COLO668 (cell line): ENCODE measurements around the gene SPATA13.
"Not testable (repeated sequence)": the region's sequence is repeated elsewhere in the genome, so short reads cannot be mapped to it uniquely, and the experiment has no call there.

Experiments used
- DNase-seq: peaks from one replicate; lab custom pipeline; 2025; ENCODE audit not compliant: unreplicated experiment; lab: John Stamatoyannopoulos, UW

The SPATA13 gene

GRCh38 chr13:24160458-24161009 is at the start of gene SPATA13:
Gene SPATA13, plus strand, starts transcription at chr13:24160720. Its CDS starts 62,210 bp downstream, at chr13:24222930.
- DNase-seq = peak; percentile 99

- DNase-seq = no peak
Observed at GRCh38 chr13:24112791-24113190, 47.7 kb upstream of the SPATA13 start.

DNA sequence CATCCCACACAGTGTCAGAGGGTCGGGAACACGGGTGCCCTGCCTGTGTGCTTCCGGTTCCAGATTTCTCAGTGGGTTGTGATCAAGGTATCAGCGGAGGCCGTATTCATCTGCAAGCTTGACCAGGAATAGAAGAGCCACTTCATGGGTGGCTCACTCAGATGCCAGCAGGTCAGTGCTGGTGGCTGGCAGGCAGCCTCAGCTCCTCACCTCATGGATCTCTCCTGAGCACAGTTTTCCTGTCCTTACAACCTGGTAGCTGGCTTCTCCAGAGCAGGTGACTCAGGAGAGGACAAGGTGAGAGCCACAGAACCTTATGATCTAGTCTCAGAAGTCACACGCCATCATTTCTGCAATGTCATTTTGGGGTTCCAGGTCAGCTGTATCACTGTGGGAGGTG is 44.8 kb upstream of the SPATA13 start:
- DNase-seq = no peak

DNA sequence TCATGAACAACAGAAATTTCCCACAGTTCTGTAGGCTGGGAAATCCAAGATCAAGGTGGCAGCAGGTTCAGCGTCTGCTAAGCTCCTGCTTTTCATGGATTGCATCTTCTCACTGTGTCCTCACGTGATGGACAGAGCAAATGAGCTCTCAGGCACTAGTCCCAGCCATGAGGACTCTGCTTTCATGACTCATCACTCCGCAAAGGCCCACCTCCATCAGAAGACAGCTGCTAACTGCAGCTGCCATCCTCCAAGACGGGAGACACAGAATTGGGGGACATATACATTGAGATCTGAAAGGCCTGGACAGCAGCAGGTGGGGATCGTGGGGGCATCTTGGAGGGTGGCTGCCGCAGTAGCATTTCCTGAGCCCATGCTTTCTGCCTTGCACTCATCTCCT is 44.4 kb upstream of the SPATA13 start:
- no peak for DNase-seq

- DNase-seq = no peak
Observed at GRCh38 chr13:24118576-24118975, 41.9 kb upstream of the SPATA13 start.

- no peak for DNase-seq
Observed at GRCh38 chr13:24119626-24120508, 40.7 kb upstream of the SPATA13 start.

DNA sequence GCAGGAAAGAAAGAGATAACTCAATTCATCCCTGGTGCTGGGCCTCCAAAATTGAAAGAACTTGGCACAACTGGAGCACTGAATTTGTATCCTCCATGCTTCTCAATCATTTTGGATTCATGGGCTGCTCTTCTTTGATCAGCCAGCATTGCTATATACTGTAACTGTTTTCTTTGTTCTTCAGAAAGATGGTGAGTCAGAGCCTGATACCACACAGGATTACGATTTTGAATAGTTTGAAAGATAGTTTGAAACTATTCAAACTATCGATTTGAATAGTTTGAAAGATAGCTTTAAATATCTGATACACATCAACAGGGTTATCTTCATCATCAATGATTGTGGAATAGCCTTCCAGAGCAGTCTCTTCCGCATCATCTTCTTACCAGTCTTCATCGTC is 38.5 kb upstream of the SPATA13 start:
- not testable (repeated sequence) for DNase-seq

GRCh38 chr13:24122569-24122968 is 38.0 kb upstream of the SPATA13 start:
- DNase-seq = no peak

DNA sequence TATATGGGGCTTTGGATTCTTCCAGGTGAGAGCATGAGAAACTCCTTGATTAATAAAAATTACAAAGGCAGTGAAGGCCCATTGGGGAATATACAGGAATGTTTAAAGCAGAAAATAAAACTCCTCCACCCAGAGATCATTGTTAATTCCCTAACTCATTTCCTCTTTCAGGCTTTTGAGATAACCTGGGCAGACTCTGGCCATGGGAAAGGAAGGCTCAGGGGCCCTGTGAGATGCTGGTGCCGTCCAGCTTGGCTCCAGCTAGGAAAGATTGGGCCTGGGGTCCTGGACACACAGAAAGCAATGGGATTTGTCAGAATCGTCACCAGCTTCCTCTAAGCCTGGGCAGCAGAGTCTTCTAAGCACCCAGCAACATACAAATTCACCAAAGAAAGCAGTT is 36.8 kb upstream of the SPATA13 start:
- no peak for DNase-seq

- no peak for DNase-seq
Observed at GRCh38 chr13:24124789-24125476, 35.6 kb upstream of the SPATA13 start.

DNA sequence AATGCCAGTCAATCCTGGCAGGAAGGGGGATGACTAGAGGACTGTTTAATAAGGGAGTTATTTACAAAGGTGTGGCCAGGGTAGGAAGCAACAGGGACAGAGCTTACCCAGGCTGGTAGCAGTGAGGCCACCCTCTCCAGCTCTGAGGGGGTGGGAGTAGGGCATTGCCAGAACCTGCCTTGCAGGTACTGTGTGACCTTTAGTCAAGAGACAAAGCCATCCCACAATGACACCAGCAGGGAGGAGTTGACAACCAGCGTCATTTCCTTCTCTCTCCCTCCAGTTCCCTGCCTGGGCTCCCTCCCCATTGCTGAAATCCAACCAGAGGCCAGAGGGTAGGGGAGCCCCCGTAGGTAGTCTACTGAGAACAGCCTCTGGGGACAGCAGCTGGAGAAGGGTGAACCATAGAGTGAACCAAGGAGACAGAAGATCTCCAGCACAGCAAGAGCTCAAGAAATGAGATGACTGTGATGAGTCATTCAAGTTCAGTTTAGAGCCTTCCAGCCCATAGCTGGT is 33.3 kb upstream of the SPATA13 start:
- DNase-seq = peak; percentile 53

DNA sequence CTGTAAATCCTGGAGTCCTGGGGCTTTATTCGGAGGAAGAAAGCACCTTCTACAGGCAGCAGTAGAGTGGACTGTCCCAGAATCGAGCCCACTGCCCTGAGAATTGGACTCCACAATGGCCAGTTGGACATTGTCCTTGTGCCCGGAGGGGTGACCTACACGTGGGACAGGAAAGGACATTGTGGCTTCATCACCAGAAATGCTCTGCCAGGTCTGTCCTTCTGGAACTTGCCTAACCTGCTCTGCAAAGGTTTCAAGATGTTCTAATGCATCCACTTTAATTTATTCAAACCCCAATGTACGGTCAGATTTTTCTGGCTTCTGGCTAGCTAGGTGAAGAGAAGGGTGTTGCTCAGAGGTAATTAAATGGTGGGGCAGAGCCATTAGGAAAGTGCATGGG is 32.4 kb upstream of the SPATA13 start:
- DNase-seq = no peak

DNA sequence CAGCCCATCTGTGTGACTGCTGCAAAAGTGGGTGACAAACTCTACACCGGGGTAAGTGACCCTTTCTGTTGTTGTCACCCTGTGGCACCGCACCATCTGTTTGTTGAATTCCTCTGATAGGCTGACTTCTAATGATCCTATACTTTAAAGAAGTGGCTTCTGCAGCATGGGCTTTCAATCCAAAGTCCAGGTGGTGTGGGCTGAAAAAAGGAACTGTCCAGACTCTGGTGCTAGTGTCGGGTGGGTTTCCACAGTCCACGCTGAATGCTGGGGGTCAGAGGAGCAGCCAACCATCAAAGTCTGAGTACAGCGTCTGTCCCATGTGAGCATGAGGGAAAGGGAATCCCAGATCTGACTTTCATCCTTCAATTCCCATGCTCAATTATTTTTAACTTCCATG is 31.6 kb upstream of the SPATA13 start:
- no peak for DNase-seq

DNA sequence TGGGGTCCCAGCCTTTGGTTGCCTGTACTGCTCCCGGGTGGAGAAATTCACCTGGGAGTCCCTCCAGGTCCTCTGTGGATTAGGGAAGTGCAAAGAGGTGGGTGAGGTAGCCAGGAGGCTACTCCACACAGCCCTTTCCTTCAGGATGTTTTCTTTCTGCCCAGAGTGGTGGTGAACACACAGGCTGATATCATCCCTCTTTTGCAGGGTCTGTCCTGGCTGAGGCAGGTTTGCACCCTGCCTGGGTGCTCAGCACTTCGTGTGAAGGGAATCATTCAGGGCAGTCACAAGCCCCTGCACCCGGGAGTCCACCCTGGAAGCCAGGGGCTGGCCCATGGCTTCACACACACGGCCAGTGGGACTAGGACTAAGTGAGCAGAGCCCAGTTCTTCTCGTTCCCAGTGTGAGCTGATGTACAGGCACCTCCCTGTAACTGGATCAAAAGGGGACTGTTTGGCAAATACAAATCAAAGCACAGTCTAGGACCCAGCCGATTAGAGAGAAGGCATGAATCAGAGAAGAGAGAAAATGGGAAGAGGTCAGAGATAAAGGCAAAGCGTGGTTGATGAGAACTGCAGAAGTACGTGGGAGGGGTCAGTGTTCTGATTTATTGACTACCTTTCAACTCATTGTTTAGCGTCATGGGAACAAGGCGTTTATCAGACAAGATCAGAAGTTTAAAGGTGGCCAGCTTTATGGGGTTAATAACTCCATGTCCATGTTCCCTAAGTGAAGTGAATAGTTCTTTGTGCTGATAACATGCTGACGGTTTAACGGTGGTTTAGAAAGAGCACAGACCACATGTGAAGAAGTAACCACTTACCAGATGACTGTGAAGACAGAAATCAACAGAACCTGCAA is 30.4 kb upstream of the SPATA13 start:
- no peak for DNase-seq

DNA sequence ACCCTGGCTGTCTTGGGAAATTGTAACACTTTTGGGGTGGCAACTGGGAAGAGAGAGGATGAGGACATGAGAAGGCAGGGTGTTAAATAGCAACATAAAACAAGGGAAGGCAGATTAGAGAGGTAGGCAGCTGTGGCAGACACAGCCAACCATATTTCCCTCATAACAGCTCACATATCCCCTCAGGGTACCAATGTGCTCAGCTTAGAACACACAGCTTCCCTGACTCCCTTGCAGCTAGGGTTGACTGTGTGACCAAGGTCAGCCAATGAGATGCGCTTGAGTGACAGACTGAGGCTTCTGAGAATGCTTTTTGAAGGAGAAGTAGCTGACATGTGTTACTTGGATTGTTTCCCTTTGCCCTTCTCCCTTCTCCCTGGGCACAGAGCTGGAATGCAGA is 28.8 kb upstream of the SPATA13 start:
- DNase-seq = no peak

- peak; percentile 64 for DNase-seq
Observed at GRCh38 chr13:24133021-24133795, 27.3 kb upstream of the SPATA13 start.

DNA sequence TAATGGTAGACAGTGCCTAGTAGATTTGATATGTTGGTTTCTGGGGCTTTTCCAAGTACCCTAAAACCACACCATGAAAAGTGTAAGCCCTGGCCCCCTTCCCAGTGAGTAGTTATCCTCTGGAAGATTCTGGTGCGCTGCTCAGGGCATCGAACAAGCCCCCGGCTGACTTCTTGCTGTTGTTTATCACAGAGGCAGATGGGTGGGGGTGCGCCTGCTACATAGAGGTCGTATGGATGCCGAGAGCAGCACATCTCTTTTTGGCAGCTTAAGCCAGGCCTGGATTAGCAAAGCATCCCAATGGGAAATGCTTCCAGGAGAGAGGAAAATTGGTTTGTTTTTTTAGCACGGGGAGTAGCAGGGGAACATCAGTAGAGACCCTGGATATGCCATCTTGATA is 26.3 kb upstream of the SPATA13 start:
- DNase-seq = no peak

DNA sequence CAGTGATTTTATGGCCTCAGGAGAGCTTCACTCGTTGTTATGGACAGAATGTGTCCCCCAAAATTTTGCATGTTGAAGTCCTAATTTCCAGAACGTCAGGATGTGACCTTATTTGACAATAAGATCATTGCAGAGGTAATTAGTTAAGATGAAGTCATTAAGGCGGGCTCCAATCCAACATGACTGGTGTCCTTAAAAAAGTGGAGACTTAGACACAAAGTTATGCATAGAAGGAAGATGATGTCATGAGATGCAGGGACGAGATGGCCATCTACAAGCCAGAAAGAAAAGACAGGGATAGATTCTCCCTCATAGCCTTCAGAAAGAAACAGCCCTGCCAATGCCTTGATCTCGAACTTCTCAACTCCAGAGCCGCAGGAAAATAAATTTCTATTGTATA is 25.8 kb upstream of the SPATA13 start:
- no peak for DNase-seq

GRCh38 chr13:24135674-24136300 is 24.7 kb upstream of the SPATA13 start:
- no peak for DNase-seq

- DNase-seq = no peak
Observed at GRCh38 chr13:24138911-24139310, 21.6 kb upstream of the SPATA13 start.
